Activated T-helper 1 cell treated with anti-CD3 and anti-CD28 coated beads, Interleukin-12 subunit alpha, Interleukin-12 subunit beta, Interleukin-2, Interleukin-4 antibody, amounts not matched to agents 30 ng/mL and 10 ng/mL and 1 ng/mL, durations not matched to agents 14 hours and 24 hours and 36 hours (primary cell): Measurements from ENCODE around the gene CNKSR3. TPM values are rescaled to one million over a fixed set of nuclear protein-coding genes. Genes with fewer than 3 reads are reported as not detected.

Experiments
- DNase-seq: peaks from one replicate; pipeline ENCODE4 v3.0.0; 2021; ENCODE audit warnings: low spot score
- H3K27ac Mint-ChIP-seq: one replicate; pipeline ENCODE4 v1.8.0; 2021; ENCODE audit warnings: mild to moderate bottlenecking, mixed read lengths
- H3K27me3 Mint-ChIP-seq: one replicate; pipeline ENCODE4 v1.8.0; 2022; ENCODE audit warnings: mild to moderate bottlenecking, moderate library complexity, mixed read lengths; ENCODE audit not compliant: insufficient read depth
- H3K36me3 Mint-ChIP-seq: one replicate; pipeline ENCODE4 v1.8.0; 2021; ENCODE audit warnings: low read depth, mixed read lengths
- H3K4me1 Mint-ChIP-seq: one replicate; pipeline ENCODE4 v1.8.0; 2021; ENCODE audit warnings: low read depth, mixed read lengths
- H3K4me3 Mint-ChIP-seq: one replicate; pipeline ENCODE4 v1.8.0; 2021; ENCODE audit warnings: mild to moderate bottlenecking, moderate library complexity, mixed read lengths
- H3K9me3 Mint-ChIP-seq: one replicate; pipeline ENCODE4 v1.8.0; 2021; ENCODE audit warnings: mixed read lengths
- intact Hi-C: fragments of 100-400 bp; cut with micrococcal nuclease; formaldehyde crosslinking; loops from one replicate; pipeline ENCODE4 v1.15.1; 2024
- total RNA-seq: library from RNA; stranded (reverse); gene quantifications from 2 replicates; pipeline ENCODE4 v1.2.3, GENCODE V29; 2022

The CNKSR3 gene
- total RNA-seq, 1 donor from 2014 or later: not detected

DNA sequence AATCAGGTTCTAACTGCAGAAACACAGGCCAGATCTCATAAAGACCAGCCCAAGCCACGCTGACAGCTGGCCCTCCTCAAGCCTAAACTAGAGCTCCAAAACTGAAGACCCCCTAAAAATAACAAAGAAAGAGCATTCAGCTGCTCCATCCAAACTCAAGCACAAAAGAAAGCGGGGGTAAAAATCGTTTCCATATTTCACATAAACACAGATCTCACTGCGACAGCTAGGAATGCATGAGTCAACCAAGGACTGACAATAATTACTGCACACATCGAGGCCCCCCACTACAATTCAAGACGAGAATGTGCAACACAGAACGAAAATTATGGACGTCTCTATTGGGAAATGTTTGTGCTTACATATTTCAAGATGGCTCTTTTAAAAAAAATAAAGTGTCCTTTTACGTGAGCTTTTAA lies 31.1 kb downstream of the CNKSR3 start:
- DNase-seq: no peak
- H3K4me1 Mint-ChIP-seq: no peaks in the 10 kb centered on the region
- peaks cover 3% of the 10 kb centered on the region for H3K27me3 Mint-ChIP-seq
- H3K36me3 Mint-ChIP-seq: no peaks in the 10 kb centered on the region
- no peak overlapping the region for H3K27ac Mint-ChIP-seq
- H3K4me3 Mint-ChIP-seq: no peak overlapping the region
- no peaks in the 10 kb centered on the region for H3K9me3 Mint-ChIP-seq
- intact Hi-C loops: no loop called here

DNA sequence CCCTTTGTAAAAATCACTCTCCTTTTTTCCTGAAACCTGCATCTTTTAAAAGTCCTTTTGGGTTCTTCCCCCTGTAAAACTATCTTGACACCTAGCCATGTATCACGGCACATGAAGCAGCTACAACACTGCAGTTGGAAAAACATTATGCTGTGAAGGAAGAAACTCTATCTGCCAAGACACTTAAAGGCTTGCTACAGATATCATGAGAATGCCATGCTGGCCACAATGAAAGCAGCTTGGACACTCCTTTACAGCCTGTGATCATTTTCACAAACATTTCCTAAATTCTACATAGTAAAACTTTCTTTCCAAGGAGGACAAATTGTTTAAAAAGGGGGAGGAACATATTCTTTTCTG lies 31.8 kb downstream of the CNKSR3 start:
- no peak for DNase-seq
- Mint-ChIP-seq H3K27me3 (peaks cover 3% of the 10 kb centered on the region), H3K4me3 (no peak overlapping the region), H3K36me3 (no peaks in the 10 kb centered on the region), H3K27ac (no peak overlapping the region), H3K4me1 (no peaks in the 10 kb centered on the region), H3K9me3 (no peaks in the 10 kb centered on the region)
- intact Hi-C loops: no loop called here

DNA sequence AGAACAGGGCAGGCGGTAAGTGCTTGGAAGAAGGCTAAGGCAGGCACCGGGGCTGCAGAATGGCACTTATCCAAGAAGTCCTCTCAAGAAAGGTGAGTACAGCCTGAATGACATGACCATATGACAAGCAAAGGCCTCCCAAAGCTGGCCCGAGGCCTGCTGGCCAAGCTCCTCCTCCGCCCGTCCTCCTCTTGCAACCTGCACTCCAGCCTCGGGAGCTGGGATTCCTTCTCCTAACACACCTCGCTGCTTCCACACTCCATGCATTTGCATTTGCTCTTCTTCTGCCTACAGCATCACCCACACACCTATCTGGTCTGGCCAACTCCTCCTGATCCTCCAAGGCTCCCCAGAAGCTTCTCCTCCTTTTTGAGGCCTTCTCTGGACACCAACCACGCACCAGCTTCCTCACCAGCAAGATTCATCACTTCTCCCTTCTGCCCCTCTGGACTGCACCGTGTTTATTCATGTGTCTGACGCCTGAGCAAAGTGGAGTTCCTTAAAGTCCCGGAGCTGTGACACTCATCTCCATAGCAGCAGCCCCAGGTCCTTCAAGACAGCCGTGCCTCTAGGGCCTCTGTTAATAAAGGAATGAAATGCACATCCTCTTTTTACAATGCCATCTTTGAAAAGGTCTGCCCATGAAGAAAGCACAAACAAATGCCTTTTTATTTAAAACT lies 32.3 kb downstream of the CNKSR3 start:
- H3K4me1 Mint-ChIP-seq: no peaks in the 10 kb centered on the region

DNA sequence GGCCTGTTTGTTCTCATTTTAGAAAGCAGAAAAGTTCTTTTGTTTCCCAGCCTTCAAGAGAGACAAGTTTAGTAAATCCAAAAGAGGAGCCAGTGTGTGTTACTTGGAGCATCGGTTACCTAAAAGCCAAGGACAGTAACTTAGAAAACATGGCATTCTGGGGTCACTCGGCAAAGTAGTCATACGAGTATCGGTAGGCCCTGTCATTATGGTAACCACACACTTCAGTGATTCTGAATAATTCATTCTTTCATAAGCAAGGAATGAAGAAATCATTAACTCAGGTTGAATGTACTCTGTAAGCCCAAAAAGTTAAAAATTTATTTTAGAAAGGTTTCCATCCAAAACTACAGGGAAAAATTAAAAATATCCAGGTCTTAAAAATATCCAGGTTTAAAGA lies 34.0 kb downstream of the CNKSR3 start:
- Mint-ChIP-seq H3K9me3 (no peaks in the 10 kb centered on the region), H3K36me3 (no peaks in the 10 kb centered on the region), H3K4me1 (no peaks in the 10 kb centered on the region), H3K27ac (no peak overlapping the region), H3K27me3 (peaks cover 3% of the 10 kb centered on the region), H3K4me3 (no peak overlapping the region)
- intact Hi-C loops: no loop called here
- no peak for DNase-seq

More for the DNA sequence above, 32.3 kb downstream of the CNKSR3 start:
- no peak overlapping the region for H3K4me3 Mint-ChIP-seq
- H3K9me3 Mint-ChIP-seq: no peaks in the 10 kb centered on the region
- no peak overlapping the region for H3K27ac Mint-ChIP-seq
- no peak for DNase-seq
- intact Hi-C loops: no loop called here
- no peaks in the 10 kb centered on the region for H3K36me3 Mint-ChIP-seq
- H3K27me3 Mint-ChIP-seq: peaks cover 3% of the 10 kb centered on the region

DNA sequence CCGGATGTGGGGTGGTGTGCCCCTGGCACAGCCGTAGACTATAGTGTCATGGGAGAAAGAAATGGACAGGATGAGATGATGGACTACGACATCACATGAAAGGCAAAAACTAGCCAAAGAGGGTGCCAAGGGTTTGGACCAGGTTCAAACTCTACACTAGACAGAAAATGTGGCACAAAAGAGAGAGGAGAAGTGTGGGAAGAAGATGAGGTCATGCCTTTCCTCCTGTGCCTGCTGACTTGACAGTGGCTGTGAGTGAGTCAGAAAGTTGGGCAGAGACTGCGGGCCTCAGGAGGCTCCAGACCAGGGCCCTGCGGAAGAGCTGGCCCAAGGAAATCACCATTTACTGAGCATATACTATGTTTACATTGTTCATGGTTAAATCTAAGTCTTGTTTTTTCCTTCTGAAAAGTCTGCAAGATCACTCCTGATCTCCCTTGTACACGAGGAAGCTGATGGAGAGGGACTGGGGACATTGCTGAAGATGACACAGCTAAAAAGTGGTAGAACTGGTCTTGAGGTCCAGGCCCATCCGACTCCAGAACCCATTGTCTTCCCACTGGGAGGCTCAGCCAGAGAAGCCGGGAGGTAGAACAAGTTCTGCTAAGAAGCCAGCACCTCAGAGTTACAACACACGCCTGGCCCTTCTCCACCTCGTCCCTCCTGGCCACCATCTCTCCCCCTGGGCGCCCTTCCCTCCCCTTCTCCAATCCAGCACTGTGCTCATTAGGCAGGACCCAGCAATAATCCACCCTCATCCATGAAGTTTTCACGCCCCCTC lies 35.6 kb downstream of the CNKSR3 start:
- Mint-ChIP-seq H3K27me3 (peaks cover 3% of the 10 kb centered on the region), H3K4me3 (no peak overlapping the region), H3K9me3 (peaks cover 7% of the 10 kb centered on the region), H3K36me3 (no peaks in the 10 kb centered on the region), H3K27ac (no peak overlapping the region), H3K4me1 (no peaks in the 10 kb centered on the region)
- DNase-seq: no peak
- intact Hi-C loops: no loop called here

DNA sequence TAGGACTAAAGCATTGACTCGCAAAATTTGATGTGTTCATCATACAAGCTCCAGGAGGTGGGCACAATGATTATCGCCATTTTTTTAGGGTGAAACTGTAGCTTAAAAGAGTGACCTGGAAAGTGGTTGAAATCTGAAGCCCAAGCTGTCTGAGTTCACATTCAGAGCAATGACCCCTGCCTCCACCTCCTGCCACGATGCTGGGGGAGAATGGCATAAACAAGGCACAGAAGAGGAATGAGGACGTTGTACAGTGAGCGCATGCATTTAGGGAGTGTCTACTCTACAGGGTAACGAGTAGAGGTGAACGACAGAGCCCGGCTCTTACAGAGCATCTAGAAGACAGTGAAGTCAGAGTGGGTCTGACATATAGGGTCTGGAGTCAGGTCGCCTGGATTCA lies 37.2 kb downstream of the CNKSR3 start:
- H3K27ac Mint-ChIP-seq: no peak overlapping the region
- H3K9me3 Mint-ChIP-seq: peaks cover 7% of the 10 kb centered on the region
- intact Hi-C loops: no loop called here
- no peak for DNase-seq
- no peaks in the 10 kb centered on the region for H3K4me1 Mint-ChIP-seq
- no peak overlapping the region for H3K4me3 Mint-ChIP-seq
- H3K36me3 Mint-ChIP-seq: no peaks in the 10 kb centered on the region
- peaks cover 2% of the 10 kb centered on the region for H3K27me3 Mint-ChIP-seq

DNA sequence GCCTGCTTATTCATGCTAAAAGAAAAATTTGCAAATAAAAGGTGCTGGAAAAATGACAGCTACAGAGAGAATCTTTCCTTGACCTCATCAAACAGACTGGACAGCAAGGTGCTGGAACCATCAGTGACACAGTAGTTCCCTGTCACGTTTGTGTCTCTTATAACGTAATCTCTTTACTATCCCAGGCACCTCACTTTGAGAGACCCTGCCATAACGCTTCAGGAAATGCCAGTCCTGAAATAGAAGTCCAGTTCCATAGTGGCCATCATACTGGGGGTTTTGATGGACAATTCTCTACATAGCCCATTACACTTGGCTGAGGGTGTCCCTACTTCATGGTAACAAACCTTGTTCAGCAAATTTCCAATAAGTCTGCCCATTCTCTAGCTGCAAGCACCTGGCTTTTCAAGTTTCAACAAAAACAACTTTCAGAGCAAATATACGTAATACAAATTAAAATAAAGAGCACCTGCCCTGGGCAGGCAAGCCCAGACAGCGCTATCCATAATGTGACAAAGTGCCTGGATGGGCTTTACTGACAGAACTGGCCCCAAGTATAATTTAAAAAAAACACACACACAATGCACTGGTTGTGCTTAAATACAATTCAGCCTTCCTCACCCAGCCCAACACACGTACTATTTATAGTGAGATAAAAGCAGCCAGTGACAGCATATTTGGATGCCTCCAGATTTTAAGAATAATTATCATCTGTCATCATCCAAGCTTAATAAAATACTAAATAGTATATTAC lies 38.7 kb downstream of the CNKSR3 start:
- intact Hi-C loops: no loop called here
- DNase-seq: no peak
- Mint-ChIP-seq H3K9me3 (peaks cover 7% of the 10 kb centered on the region), H3K4me1 (no peaks in the 10 kb centered on the region), H3K27ac (no peak overlapping the region), H3K36me3 (no peaks in the 10 kb centered on the region), H3K4me3 (no peak overlapping the region), H3K27me3 (no peaks in the 10 kb centered on the region)

DNA sequence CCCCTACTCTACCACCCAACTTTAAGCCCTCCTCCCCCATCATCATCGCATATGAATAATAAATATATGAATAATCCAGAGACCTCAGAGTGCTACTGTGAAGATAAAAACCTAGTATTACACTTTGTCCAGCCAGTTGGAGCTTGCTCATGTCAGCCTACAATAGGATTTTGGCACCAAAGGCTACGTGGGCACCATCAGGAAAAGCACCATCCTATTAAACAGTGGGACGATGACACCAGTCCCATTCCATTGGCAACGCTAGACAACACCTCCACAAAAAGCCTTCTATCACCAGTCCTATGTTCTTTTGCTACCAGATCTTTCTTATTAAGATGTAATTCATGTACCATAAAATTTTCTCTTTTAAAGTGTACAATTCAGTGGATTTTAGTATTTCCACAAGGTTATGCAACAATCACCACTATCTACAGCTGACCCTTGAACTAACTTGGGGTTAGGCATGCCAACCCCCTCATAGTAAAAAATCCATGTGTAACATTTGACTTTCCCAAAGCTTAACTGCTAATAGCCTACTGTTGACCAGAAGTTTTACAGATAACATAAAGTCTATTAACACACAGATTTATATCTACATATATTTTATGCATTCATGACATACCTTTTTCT lies 41.1 kb downstream of the CNKSR3 start:
- no peak for DNase-seq
- H3K4me3 Mint-ChIP-seq: no peak overlapping the region
- H3K9me3 Mint-ChIP-seq: peaks cover 7% of the 10 kb centered on the region
- H3K36me3 Mint-ChIP-seq: no peaks in the 10 kb centered on the region
- H3K27me3 Mint-ChIP-seq: peaks cover 4% of the 10 kb centered on the region
- no peak overlapping the region for H3K27ac Mint-ChIP-seq
- intact Hi-C loops: no loop called here
- no peaks in the 10 kb centered on the region for H3K4me1 Mint-ChIP-seq

DNA sequence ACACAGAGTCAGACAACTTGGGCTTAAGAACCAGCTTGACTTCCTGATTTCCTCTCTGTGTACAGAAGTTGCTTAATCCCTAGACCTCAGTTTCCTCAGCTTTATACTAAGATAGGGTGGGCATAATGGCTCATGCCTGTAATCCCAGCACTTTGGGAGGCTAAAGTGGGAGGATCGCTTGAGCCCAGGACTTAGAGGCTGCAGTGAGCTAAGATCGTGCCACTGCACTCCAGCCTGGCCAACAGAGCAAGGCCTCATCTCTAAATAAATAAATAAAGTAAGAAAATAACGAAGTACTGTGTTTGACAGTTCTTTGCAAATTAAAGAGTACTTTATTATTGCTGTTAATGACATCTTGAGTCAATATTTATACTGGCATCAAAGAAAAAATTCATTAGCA lies 41.7 kb downstream of the CNKSR3 start:
- Mint-ChIP-seq H3K27ac (no peak overlapping the region), H3K27me3 (peaks cover 4% of the 10 kb centered on the region), H3K4me3 (no peak overlapping the region), H3K36me3 (no peaks in the 10 kb centered on the region), H3K4me1 (no peaks in the 10 kb centered on the region), H3K9me3 (peaks cover 7% of the 10 kb centered on the region)
- intact Hi-C loops: no loop called here
- DNase-seq: no peak

DNA sequence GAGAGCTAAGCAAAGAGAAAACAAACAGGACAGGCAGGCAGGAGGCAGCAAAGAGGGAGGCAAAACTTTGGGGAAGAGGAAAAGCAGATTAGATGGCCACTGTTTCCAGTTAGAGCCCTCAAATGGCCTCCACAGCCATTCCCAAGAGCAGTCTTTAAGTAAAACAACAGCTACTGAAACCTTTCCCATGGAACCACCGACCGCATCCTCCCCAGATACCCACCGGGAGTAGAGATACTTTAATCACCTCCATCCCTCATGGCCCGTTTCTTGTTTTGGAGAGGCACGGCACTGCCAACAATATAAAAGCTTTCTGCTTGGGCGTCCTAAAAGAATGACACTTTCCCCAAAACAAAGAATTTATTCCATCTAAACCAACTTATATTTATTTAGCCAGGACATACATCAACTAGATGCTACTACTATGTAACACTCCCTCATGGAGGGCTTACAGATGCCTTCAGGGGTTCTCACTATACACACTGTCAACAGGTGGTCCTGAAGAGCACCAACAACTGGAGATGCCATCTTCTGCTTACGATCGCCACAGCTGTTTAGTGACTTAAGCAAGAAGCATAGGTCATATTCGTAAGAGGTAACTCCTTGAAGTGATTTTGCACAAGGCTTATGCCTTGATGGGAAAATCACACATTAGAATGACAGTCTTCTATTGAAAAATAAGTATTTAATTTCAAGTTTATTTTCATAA lies 43.4 kb downstream of the CNKSR3 start:
- Mint-ChIP-seq H3K9me3 (peaks cover 7% of the 10 kb centered on the region), H3K27me3 (peaks cover 4% of the 10 kb centered on the region), H3K36me3 (no peaks in the 10 kb centered on the region), H3K27ac (no peak overlapping the region), H3K4me3 (no peak overlapping the region), H3K4me1 (no peaks in the 10 kb centered on the region)
- intact Hi-C loops: no loop called here
- no peak for DNase-seq

DNA sequence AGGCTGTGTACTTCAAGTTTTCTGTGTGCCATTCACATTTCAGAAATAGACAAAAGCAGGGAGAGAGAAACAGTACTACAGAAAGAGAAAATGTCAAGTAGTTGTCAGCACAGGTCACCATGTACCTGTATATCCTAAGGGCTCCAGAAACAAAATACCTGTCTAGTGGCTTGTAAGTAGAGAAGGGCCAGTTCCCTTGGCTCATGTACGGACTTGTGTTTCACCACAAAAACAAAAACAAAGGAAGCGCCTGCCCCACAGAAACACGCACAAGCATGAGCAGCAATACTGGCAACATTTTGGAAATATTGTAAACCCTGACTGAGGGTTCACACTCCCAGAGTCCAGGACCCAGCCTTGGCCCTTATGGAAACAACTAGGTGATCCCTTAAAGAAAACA lies 44.3 kb downstream of the CNKSR3 start:
- no peak overlapping the region for H3K27ac Mint-ChIP-seq
- no peak for DNase-seq
- H3K4me3 Mint-ChIP-seq: no peak overlapping the region
- H3K36me3 Mint-ChIP-seq: no peaks in the 10 kb centered on the region
- peaks cover 7% of the 10 kb centered on the region for H3K9me3 Mint-ChIP-seq
- H3K4me1 Mint-ChIP-seq: no peaks in the 10 kb centered on the region
- peaks cover 4% of the 10 kb centered on the region for H3K27me3 Mint-ChIP-seq
- intact Hi-C loops: no loop called here

DNA sequence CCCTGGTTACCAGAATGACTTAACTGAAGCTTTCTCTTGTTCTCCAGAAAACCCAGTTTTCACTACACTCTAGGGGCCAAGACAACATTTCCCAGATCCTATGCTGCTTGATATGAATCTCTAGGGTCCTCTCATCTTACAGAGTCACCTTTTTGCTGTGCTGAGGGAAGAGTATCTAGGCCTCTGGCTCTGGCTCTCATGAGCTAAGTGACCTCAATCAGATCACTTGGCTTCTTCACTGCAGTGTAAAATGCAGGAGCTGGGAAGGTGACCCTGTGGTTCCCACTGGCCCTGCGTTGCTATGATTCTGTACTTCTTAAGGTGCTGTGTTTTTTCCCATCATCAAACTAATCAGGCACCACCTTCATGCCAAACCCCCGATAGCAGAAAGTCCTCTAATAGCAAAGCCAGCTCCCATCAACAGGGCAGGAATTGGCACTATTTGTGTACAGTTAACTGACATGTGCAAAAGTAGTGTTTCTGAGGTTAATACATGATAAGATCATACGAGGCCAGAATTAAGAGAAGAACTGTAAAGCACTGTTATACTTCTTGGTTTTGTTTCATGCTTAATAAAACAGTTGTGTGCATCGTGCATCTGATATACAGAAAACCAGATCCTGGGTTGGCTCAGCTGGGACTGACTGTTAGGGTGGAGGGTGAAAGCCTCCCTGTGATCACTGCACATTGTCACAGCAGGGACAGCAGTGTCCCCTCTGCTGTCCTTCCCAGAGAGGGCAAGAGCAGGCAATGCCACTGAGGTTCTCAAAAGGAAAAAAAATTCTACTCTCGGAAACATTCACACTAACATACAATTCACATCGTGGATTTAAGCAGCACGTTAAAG lies 46.7 kb downstream of the CNKSR3 start:
- Mint-ChIP-seq H3K27me3 (peaks cover 7% of the 10 kb centered on the region), H3K4me3 (no peak overlapping the region), H3K36me3 (no peaks in the 10 kb centered on the region), H3K27ac (no peak overlapping the region), H3K9me3 (no peaks in the 10 kb centered on the region), H3K4me1 (no peaks in the 10 kb centered on the region)
- no peak for DNase-seq
- intact Hi-C loops: no loop called here
